ENCODE measurements around the gene MUC3A.
"Not testable (repeated sequence)": the region's sequence is repeated elsewhere in the genome, so short reads cannot be mapped to it uniquely, and the experiment has no call there.

The MUC3A gene

GRCh38 chr7:100949227-100949932 is at the start of gene MUC3A:
Gene MUC3A, plus strand, starts transcription at chr7:100949534. Its CDS starts 91 bp downstream, at chr7:100949625.
- Mint-ChIP-seq H3K27me3 (peaks cover 34% of the 10 kb centered on the region), H3K4me3 (no peak within 1 kb of the TSS), H3K9me3 (no peaks in the 10 kb centered on the region), H3K4me1 (no peaks in the 10 kb centered on the region), H3K36me3 (no peaks in the 10 kb centered on the region), H3K27ac (no peak within 1 kb of the TSS)
- ATAC-seq = no peak

GRCh38 chr7:100900978-100901377 is 48.4 kb upstream of the MUC3A start:
- no peak for ATAC-seq
- Mint-ChIP-seq H3K4me1 (peaks cover 6% of the 10 kb centered on the region), H3K4me3 (no peak overlapping the region), H3K27ac (no peak overlapping the region), H3K36me3 (no peaks in the 10 kb centered on the region), H3K9me3 (no peaks in the 10 kb centered on the region), H3K27me3 (peaks cover 58% of the 10 kb centered on the region)

DNA sequence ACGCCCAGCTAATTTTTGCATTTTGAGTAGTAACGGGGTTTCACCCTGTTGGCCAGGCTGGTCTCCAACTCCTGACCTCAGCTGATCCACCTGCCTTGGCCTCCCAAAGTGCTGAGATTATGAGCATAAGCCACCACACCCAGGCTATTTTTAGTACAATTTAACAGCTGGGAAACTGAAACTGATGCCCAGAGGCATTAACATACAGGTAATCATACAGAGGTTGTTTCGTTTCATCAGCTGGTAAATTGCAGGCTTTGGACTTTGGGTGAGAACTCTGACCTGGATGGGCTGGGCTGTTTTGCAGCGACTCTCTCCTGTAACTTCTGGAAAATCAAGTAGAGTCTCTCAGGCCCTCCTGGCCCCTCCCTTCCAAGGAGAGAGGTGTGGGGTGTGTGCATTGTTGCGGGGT is 47.4 kb upstream of the MUC3A start:
- H3K36me3 Mint-ChIP-seq = no peaks in the 10 kb centered on the region
- H3K27me3 Mint-ChIP-seq = peaks cover 51% of the 10 kb centered on the region
- no peak overlapping the region for H3K27ac Mint-ChIP-seq
- H3K4me3 Mint-ChIP-seq = no peak overlapping the region
- no peaks in the 10 kb centered on the region for H3K9me3 Mint-ChIP-seq
- no peak for ATAC-seq
- H3K4me1 Mint-ChIP-seq = no peaks in the 10 kb centered on the region

- peak; percentile 34 for ATAC-seq
- Mint-ChIP-seq H3K27ac (no peak overlapping the region), H3K9me3 (no peaks in the 10 kb centered on the region), H3K4me1 (no peaks in the 10 kb centered on the region), H3K36me3 (no peaks in the 10 kb centered on the region), H3K27me3 (peaks cover 46% of the 10 kb centered on the region), H3K4me3 (no peak overlapping the region)
Measured at GRCh38 chr7:100902638-100903037, 46.7 kb upstream of the MUC3A start.

- Mint-ChIP-seq H3K4me3 (no peak overlapping the region), H3K27me3 (peaks cover 19% of the 10 kb centered on the region), H3K4me1 (peaks cover 7% of the 10 kb centered on the region), H3K36me3 (peaks cover 4% of the 10 kb centered on the region), H3K27ac (no peak overlapping the region), H3K9me3 (peaks cover 4% of the 10 kb centered on the region)
- no peak for ATAC-seq
Measured at GRCh38 chr7:100908512-100908911, 40.8 kb upstream of the MUC3A start.

DNA sequence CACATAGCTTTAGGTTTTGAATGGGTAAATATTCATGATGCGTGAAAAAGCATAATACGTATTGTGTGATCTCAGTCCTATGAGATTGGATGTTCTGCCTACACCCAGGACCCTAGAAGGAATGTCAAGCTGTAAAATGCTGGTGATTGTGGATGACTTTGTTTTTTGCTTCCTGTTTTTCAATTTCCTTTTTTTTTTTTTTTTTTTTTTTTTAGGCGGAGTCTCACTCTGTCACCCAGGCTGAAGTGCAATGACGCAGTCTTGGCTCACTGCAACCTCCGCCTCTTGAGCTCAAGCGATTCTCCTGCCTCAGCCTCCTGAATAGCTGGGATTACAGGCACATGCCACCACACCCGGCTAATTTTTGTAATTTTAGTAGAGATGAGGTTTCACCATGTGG is 38.9 kb upstream of the MUC3A start:
- peaks cover 38% of the 10 kb centered on the region for H3K27me3 Mint-ChIP-seq
- H3K4me3 Mint-ChIP-seq, H3K36me3 Mint-ChIP-seq, H3K27ac Mint-ChIP-seq, H3K9me3 Mint-ChIP-seq, H3K4me1 Mint-ChIP-seq, ATAC-seq: not testable (repeated sequence)

- H3K27ac Mint-ChIP-seq = no peak overlapping the region
- peaks cover 4% of the 10 kb centered on the region for H3K36me3 Mint-ChIP-seq
- H3K4me1 Mint-ChIP-seq = peaks cover 11% of the 10 kb centered on the region
- H3K27me3 Mint-ChIP-seq = peaks cover 43% of the 10 kb centered on the region
- no peak for ATAC-seq
- peaks cover 4% of the 10 kb centered on the region for H3K9me3 Mint-ChIP-seq
- H3K4me3 Mint-ChIP-seq = no peak overlapping the region
Measured at GRCh38 chr7:100911484-100911883, 37.9 kb upstream of the MUC3A start.

GRCh38 chr7:100914208-100914878 is 35.0 kb upstream of the MUC3A start:
- Mint-ChIP-seq H3K4me3 (no peak overlapping the region), H3K36me3 (no peaks in the 10 kb centered on the region), H3K9me3 (no peaks in the 10 kb centered on the region), H3K27ac (no peak overlapping the region), H3K4me1 (peaks cover 14% of the 10 kb centered on the region), H3K27me3 (peaks cover 57% of the 10 kb centered on the region)
- ATAC-seq = no peak

GRCh38 chr7:100914879-100915447 is 34.4 kb upstream of the MUC3A start:
- H3K27me3 Mint-ChIP-seq = peaks cover 57% of the 10 kb centered on the region
- no peaks in the 10 kb centered on the region for H3K36me3 Mint-ChIP-seq
- H3K27ac Mint-ChIP-seq = no peak overlapping the region
- ATAC-seq = no peak
- peaks cover 14% of the 10 kb centered on the region for H3K4me1 Mint-ChIP-seq
- no peaks in the 10 kb centered on the region for H3K9me3 Mint-ChIP-seq
- H3K4me3 Mint-ChIP-seq = no peak overlapping the region

- H3K27me3 Mint-ChIP-seq = peaks cover 50% of the 10 kb centered on the region
- H3K4me3 Mint-ChIP-seq, H3K9me3 Mint-ChIP-seq, ATAC-seq, H3K36me3 Mint-ChIP-seq, H3K27ac Mint-ChIP-seq, H3K4me1 Mint-ChIP-seq: not testable (repeated sequence)
Measured at GRCh38 chr7:100919335-100919734, 30.0 kb upstream of the MUC3A start.

GRCh38 chr7:100919779-100920437 is 29.4 kb upstream of the MUC3A start:
- not testable (repeated sequence) for ATAC-seq, H3K27ac Mint-ChIP-seq, H3K9me3 Mint-ChIP-seq, H3K4me3 Mint-ChIP-seq, H3K36me3 Mint-ChIP-seq, H3K4me1 Mint-ChIP-seq
- peaks cover 44% of the 10 kb centered on the region for H3K27me3 Mint-ChIP-seq

DNA sequence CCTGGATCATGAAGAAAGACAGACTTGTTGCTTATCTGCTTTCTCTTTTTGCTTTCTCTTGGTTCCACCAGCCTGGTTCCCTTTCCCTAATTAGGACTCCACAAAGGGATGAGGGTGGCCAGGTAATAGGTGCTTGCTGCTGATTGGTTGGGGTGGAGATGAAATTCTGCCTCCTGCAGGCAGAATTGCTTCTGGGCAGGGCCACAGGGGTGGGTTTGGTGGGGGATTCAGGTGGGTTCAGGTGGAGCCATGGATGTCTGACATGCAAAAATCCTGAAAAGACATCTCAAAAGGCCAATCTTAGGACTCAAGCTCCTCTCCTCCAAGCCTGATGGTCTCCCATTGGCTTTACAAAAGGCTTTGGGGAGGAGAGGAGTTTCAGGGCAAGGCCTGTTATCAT is 28.3 kb upstream of the MUC3A start:
- peaks cover 4% of the 10 kb centered on the region for H3K9me3 Mint-ChIP-seq
- no peak overlapping the region for H3K27ac Mint-ChIP-seq
- H3K4me1 Mint-ChIP-seq = peaks cover 7% of the 10 kb centered on the region
- no peak for ATAC-seq
- H3K27me3 Mint-ChIP-seq = peaks cover 38% of the 10 kb centered on the region
- no peak overlapping the region for H3K4me3 Mint-ChIP-seq
- no peaks in the 10 kb centered on the region for H3K36me3 Mint-ChIP-seq

DNA sequence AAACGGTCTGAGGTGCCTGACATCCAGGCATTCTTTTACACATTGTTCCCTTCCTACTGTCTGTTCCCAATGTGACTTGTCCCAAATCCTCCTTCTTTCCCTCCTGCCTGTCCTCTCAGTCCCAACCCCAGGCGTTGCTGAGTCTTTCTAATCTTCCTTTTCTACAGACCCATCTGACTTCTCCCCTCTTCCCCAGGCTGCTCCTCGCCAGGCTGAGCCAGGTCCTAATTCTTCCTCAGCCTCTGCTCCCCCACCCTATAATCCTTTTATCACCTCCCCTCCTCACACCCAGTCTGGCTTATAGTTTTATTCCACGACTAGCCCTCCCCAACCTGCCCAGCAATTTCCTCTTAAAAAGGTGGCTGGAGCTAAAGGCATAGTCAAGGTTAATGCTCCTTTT is 25.7 kb upstream of the MUC3A start:
- H3K36me3 Mint-ChIP-seq, H3K27ac Mint-ChIP-seq, H3K4me1 Mint-ChIP-seq, H3K4me3 Mint-ChIP-seq, H3K9me3 Mint-ChIP-seq, ATAC-seq: not testable (repeated sequence)
- peaks cover 20% of the 10 kb centered on the region for H3K27me3 Mint-ChIP-seq

DNA sequence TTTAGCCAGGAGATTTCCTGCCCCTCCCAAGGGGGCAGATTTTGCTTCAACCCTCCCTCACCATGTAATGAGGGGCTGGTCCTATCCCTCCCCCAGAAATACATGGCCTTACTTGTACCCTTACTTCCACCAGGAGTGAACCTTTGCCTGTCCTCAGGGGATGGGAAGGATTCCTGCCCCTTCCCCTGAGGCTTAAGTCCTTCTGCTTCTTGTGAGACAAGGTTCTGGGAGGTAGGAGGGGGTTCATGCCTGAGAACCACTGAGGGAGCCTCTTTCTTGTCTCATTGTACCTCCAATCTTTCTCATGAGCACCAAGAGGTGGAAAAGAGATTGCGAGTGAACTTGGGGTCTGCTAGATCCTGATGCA is 19.5 kb upstream of the MUC3A start:
- Mint-ChIP-seq H3K27ac (no peak overlapping the region), H3K27me3 (peaks cover 27% of the 10 kb centered on the region), H3K36me3 (peaks cover 6% of the 10 kb centered on the region), H3K4me3 (no peak overlapping the region), H3K4me1 (no peaks in the 10 kb centered on the region), H3K9me3 (peaks cover 7% of the 10 kb centered on the region)
- ATAC-seq = no peak

DNA sequence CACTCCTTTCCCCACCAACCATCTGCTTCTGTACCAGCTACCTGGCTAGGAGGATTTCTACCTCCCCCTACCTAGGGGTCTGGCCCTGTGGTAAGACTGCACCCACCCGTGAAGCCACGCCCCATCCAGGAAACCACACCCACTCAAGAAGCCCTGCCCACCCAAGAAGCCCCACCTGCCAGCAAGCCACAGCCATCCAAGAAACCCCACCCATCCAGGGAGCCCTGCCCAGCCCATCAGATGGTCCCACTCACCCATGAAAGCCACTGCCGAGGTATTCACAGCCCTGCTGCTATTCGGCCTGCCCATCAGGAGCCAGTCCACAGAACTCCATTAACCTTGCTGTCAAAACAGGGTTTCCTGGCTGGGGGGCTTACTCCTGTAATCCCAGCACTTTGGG is 15.6 kb upstream of the MUC3A start:
- H3K4me3 Mint-ChIP-seq = no peak overlapping the region
- H3K27me3 Mint-ChIP-seq = peaks cover 50% of the 10 kb centered on the region
- ATAC-seq = no peak
- no peak overlapping the region for H3K27ac Mint-ChIP-seq
- H3K9me3 Mint-ChIP-seq = peaks cover 7% of the 10 kb centered on the region
- H3K4me1 Mint-ChIP-seq = no peaks in the 10 kb centered on the region
- H3K36me3 Mint-ChIP-seq = peaks cover 6% of the 10 kb centered on the region

Data from stimulated activated memory B cell treated with anti-CD40 and anti-IgM and Interleukin-4, amounts not matched to agents 10 μg/mL and 1 μg/mL and 100 μg/mL, for 72 hours (primary cell).